CD8-positive, alpha-beta memory T cell (primary cell): ENCODE data around the gene NDRG2. TPM values are rescaled to one million over a fixed set of nuclear protein-coding genes. Genes with fewer than 3 reads are reported as not detected.
A peak's percentile ranks its signal among the peaks of the same experiment; 100 is the strongest.

Experiments used
- CTCF ChIA-PET: fragments of 350-600 bp; sonication (Branson Sonifier 250); formaldehyde crosslinking; loops from one replicate; lab custom pipeline; 2021; ENCODE audit warnings: antibody characterized with exemption; lab: Charles Lee
- POLR2A ChIA-PET: fragments of 350-600 bp; sonication (Branson Sonifier 250); formaldehyde crosslinking; loops from one replicate; lab custom pipeline; 2021; ENCODE audit warnings: antibody characterized with exemption; lab: Charles Lee
- DNase-seq, 5 donors: peaks; one replicate each; pipeline versions ENCODE4 v3.0.0 to v3.0.0-alpha.2; 2020 to 2022; ENCODE audit warnings: mixed read lengths in 1 of 5
- H3K27ac ChIP-seq: one replicate; pipeline ENCODE4 v1.7.0; 2013; ENCODE audit warnings: low read depth, mild to moderate bottlenecking, low read length, moderate library complexity
- H3K27me3 ChIP-seq: 2 replicates; pipeline ENCODE4 v1.7.0; 2013; ENCODE audit warnings: low read length, mild to moderate bottlenecking; ENCODE audit not compliant: insufficient read depth, poor library complexity, severe bottlenecking
- H3K36me3 ChIP-seq: 2 replicates; pipeline ENCODE4 v1.7.0; 2013; ENCODE audit warnings: mild to moderate bottlenecking, low read length, moderate library complexity; ENCODE audit not compliant: insufficient read depth
- H3K4me1 ChIP-seq: 2 replicates; pipeline ENCODE4 v1.7.0; 2013; ENCODE audit warnings: mild to moderate bottlenecking, low read length, moderate library complexity; ENCODE audit not compliant: insufficient read depth
- H3K4me3 ChIP-seq: 2 replicates; pipeline ENCODE4 v1.7.0; 2013; ENCODE audit warnings: mild to moderate bottlenecking, low read length
- H3K9me3 ChIP-seq: 2 replicates; pipeline ENCODE4 v1.7.0; 2013; ENCODE audit warnings: mild to moderate bottlenecking, low read length
- H3K27ac Mint-ChIP-seq, 8 donors: one replicate each; pipeline ENCODE4 v1.8.0; 2020 to 2021; ENCODE audit warnings: mixed read lengths in 8 of 8, mild to moderate bottlenecking in 6 of 8, inconsistent platforms in 3 of 8, moderate library complexity in 3 of 8
- H3K27me3 Mint-ChIP-seq, 2 donors: one replicate each; pipeline ENCODE4 v1.8.0; 2020 to 2021; ENCODE audit warnings: mixed read lengths in 2 of 2, mild to moderate bottlenecking in 1 of 2, moderate library complexity in 1 of 2
- H3K36me3 Mint-ChIP-seq, 3 donors: one replicate each; pipeline ENCODE4 v1.8.0; 2020 to 2021; ENCODE audit warnings: mixed read lengths in 3 of 3, inconsistent platforms in 1 of 3, mild to moderate bottlenecking in 1 of 3
- H3K4me1 Mint-ChIP-seq, 3 donors: one replicate each; pipeline ENCODE4 v1.8.0; 2020 to 2021; ENCODE audit warnings: mixed read lengths in 3 of 3, inconsistent platforms in 1 of 3, mild to moderate bottlenecking in 1 of 3
- H3K4me3 Mint-ChIP-seq, 7 donors: one replicate each; pipeline ENCODE4 v1.8.0; 2020 to 2021; ENCODE audit warnings: mixed read lengths in 7 of 7, mild to moderate bottlenecking in 6 of 7, moderate library complexity in 4 of 7, inconsistent platforms in 2 of 7
- H3K9me3 Mint-ChIP-seq, 5 donors: one replicate each; pipeline ENCODE4 v1.8.0; 2020 to 2022; ENCODE audit warnings: mixed read lengths in 5 of 5, mild to moderate bottlenecking in 3 of 5, moderate library complexity in 2 of 5, inconsistent platforms in 1 of 5
- polyA plus RNA-seq: library from polyadenylated mRNA; unstranded; fragments of 300-500 nt; fragmentation: Illumina TruSeq; gene quantifications from one replicate; pipeline ENCODE4 v1.2.3, GENCODE V29; 2021
- total RNA-seq, 2 experiments: library from RNA; stranded (reverse); gene quantifications; one replicate each; pipeline ENCODE4 v1.2.3, GENCODE V29; 2021

NDRG2 gene
- total and polyA plus RNA-seq, 3 experiments from 2014 or later, result 4.8 to 19.9 (median 5.0) TPM

GRCh38 chr14:21029917-21030316 is 5.1 kb upstream of the NDRG2 start, which contains the start of gene TPPP2:
TPPP2 (plus strand) TSS chr14:21030217; CDS start chr14:21030582, 365 bp downstream.
- H3K27ac ChIP-seq, result no peak within 1 kb of the TSS
- H3K4me1 ChIP-seq, result no peaks in the 10 kb centered on the region
- ChIA-PET POLR2A (no interaction called here), CTCF (interaction anchor here (1.3 to 1.4 kb wide), 2 partner anchors 10 to 15 kb away, joined by 3 to 6 read pairs; no protein-coding TSS in a partner anchor)
- no peaks in the 10 kb centered on the region for H3K9me3 ChIP-seq
- no peaks in the 10 kb centered on the region for H3K9me3 Mint-ChIP-seq
- peaks cover 0 to 3% (median 1%) of the 10 kb centered on the region in 3 donors for H3K4me1 Mint-ChIP-seq
- no peaks in the 10 kb centered on the region for H3K36me3 ChIP-seq
- H3K36me3 Mint-ChIP-seq, result peaks cover 0 to 2% (median 0%) of the 10 kb centered on the region in 3 donors
- no peak for DNase-seq
- H3K4me3 Mint-ChIP-seq, result no peak within 1 kb of the TSS
- no peaks in the 10 kb centered on the region for H3K27me3 ChIP-seq
- H3K27me3 Mint-ChIP-seq, result peaks cover 0 to 3% of the 10 kb centered on the region in 2 donors
- no peak within 1 kb of the TSS for H3K4me3 ChIP-seq
- peak within 1 kb of the TSS in 2 of 8 donors; percentile 25 to 77 for H3K27ac Mint-ChIP-seq

DNA sequence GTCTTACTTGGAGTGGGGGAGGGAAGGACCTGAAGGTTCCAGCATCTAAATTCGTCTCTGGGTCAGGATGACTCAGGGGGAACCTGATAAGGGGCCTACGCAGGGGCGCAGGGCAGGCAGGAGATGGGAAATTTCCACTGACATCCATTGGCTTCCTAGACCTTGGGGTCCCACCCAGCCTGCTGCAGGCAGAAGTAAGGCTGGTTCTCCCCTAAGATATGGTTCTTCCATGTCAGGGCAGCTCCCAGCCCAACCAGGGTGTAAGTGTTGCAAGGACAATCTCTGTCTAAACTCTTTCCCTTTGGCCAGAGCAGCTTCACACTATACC is 2.1 kb upstream of the NDRG2 start:
- Histone ChIP-seq H3K27me3 (no peaks in the 10 kb centered on the region), H3K4me3 (no peak overlapping the region), H3K4me1 (peaks cover 13% of the 10 kb centered on the region), H3K9me3 (no peaks in the 10 kb centered on the region), H3K36me3 (no peaks in the 10 kb centered on the region), H3K27ac (peak overlapping the region; percentile 29)
- ChIA-PET CTCF (interaction anchor here (1.4 to 1.6 kb wide), 4 partner anchors 12 to 78 kb away, joined by 3 to 5 read pairs (median 4); no protein-coding TSS in a partner anchor), POLR2A (no interaction called here)
- Mint-ChIP-seq H3K4me3 (peak overlapping the region; percentile 8 to 89 (median 53)), H3K9me3 (no peaks in the 10 kb centered on the region), H3K4me1 (peaks cover 20 to 24% (median 23%) of the 10 kb centered on the region in 3 donors), H3K36me3 (peaks cover 0 to 5% (median 0%) of the 10 kb centered on the region in 3 donors), H3K27me3 (peaks cover 0 to 8% of the 10 kb centered on the region in 2 donors), H3K27ac (peak overlapping the region in 5 of 8 donors; percentile 7 to 51 (median 34))
- no peak for DNase-seq

DNA sequence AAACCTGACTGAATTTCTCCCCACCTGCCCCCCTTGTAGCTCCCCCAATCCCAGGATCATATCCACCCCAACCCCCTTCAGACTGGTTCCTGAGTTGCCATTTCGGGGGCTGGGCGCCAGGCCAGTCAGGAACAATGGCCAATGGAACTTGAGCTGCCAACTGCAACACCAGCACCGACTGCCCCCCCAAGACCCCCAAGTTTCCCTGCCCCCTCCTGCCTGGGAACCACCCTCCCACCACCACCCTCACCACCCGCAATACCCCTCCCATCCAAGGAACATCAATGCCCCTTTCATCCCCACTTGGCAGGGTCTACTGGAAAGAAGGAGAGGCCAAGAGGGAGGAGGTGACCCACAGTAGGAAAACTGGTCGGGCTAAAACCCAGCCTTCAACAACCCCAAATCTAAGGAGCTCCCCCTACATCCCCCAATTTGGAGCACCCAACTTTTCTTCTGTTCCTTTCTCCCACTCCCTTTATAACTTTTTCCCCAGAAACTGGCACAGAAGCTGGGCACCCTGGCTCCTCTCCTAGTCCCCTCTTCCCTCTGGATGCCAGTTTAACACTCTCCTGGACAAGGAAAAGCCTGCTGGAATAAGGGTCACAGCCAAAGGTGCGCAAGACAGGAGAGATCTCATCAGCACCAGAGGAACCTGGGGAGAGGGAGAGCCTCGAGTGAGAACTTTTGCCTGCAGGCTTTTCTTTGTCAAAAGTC is 1.6 kb upstream of the NDRG2 start:
- H3K9me3 ChIP-seq, result no peaks in the 10 kb centered on the region
- Mint-ChIP-seq H3K36me3 (peaks cover 0 to 9% (median 2%) of the 10 kb centered on the region in 3 donors), H3K27me3 (peaks cover 0 to 8% of the 10 kb centered on the region in 2 donors), H3K9me3 (no peaks in the 10 kb centered on the region), H3K4me3 (peak overlapping the region; percentile 53 to 93 (median 89)), H3K4me1 (peaks cover 20 to 24% (median 23%) of the 10 kb centered on the region in 3 donors), H3K27ac (peak overlapping the region in 4 of 8 donors; percentile 26 to 68 (median 61))
- no peak for DNase-seq
- peak overlapping the region; percentile 29 for H3K27ac ChIP-seq
- no peak overlapping the region for H3K4me3 ChIP-seq
- CTCF ChIA-PET, result interaction anchor here (0.7 to 1.6 kb wide), 5 partner anchors 12 to 78 kb away, joined by 3 to 6 read pairs (median 4); no protein-coding TSS in a partner anchor
- POLR2A ChIA-PET, result no interaction called here
- H3K4me1 ChIP-seq, result peaks cover 13% of the 10 kb centered on the region
- no peaks in the 10 kb centered on the region for H3K27me3 ChIP-seq
- no peaks in the 10 kb centered on the region for H3K36me3 ChIP-seq

DNA sequence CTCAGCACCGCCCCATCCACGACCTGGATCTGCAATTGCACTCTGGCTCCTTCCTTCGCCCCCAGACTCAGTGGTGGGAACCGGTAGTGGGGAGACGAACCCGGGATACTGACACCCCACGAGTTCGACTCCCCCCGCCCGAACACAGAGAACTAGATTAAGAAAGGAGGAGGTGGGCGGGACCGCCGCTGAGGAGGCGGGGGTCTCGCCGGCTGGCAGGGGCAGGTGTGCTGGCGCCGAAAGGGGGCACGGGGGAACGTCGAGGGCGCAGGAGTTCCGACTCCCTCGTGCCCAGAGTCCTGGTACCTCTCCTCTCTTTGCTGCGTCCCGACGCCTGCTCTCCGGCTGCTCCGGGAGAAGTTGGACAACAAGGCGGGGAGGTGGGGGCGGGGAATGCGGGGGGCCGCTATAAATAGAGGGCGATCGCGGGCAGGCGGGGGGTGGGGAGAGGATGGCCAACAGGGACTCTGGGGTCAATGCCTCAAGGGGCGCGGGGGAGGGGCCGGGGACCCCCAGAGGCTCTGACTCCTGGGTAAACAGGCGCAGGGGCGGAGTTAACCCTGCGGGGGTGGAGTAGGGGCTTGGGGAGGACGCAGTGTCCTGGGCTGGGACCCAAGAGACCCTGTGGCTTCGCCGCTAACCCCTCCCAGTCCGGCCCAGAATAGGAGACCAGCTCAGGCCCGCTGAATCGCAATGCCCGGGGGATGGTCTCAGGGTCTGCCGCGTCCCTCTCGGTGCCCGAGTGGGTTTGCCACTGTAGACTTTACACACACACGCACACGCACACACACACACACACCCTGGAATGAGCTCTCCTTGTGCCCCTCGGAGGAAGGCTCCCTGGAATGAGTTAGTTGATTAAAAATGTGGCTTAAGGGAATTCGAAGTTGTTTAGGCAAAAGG is 761 bp upstream of the NDRG2 start:
- peaks cover 0 to 11% of the 10 kb centered on the region in 2 donors for H3K27me3 Mint-ChIP-seq
- Histone ChIP-seq H3K9me3 (no peaks in the 10 kb centered on the region), H3K36me3 (no peaks in the 10 kb centered on the region), H3K27me3 (no peaks in the 10 kb centered on the region), H3K4me3 (peak overlapping the region; percentile 66), H3K4me1 (peaks cover 13% of the 10 kb centered on the region), H3K27ac (peak overlapping the region; percentile 49)
- H3K9me3 Mint-ChIP-seq, result no peaks in the 10 kb centered on the region
- ChIA-PET POLR2A (interaction anchor here (1.4 kb wide), 2 partner anchors 45 to 78 kb away, joined by 3 to 4 read pairs; no protein-coding TSS in a partner anchor), CTCF (interaction anchor here (0.6 to 2.5 kb wide), 7 partner anchors 10 to 79 kb away, joined by 3 to 17 read pairs (median 4); no protein-coding TSS in a partner anchor)
- peak overlapping the region in 6 of 8 donors; percentile 28 to 96 (median 87) for H3K27ac Mint-ChIP-seq
- H3K4me3 Mint-ChIP-seq, result peak overlapping the region; percentile 82 to 95 (median 92)
- H3K4me1 Mint-ChIP-seq, result peaks cover 20 to 24% (median 23%) of the 10 kb centered on the region in 3 donors
- DNase-seq, result no peak
- peaks cover 0 to 16% (median 2%) of the 10 kb centered on the region in 3 donors for H3K36me3 Mint-ChIP-seq

DNA sequence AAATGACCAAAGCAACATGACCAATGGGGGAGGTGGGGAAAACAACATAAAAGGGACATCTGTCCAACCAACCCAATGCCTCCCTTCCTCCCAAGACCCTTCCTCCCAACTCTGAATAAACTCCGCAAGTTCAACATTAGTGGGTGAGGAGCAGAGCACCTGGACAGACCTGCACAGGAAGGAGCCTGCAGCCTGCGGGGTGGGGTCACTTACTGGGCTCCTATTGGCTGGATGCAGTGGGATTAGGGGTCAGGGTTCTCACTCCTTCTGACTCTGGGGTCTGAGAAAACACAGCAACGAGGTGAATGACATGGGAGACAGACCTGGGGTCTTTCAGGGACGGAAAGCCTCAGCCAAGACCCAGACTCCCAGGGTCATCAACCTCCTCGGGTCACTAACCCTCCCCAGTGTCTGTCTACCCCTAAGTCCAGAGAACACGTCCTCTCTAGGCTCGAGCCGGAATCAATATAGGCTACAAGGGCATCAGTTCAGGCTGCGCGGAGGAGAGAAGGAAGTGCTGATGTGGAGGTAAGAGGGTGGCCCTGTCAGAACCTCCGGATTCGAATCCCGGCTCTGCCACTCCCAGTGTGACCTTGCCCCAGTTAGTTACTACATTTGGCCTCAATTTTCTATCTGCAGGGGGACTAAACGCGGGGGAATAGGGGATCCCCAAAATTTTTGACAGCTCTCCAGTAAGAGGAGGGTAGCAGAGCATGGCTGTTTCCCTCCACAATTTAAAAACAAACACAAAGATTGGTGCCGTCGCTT is 860 bp downstream of the NDRG2 start:
- H3K4me1 Mint-ChIP-seq, result peaks cover 20 to 24% (median 23%) of the 10 kb centered on the region in 3 donors
- peaks cover 0 to 26% (median 6%) of the 10 kb centered on the region in 3 donors for H3K36me3 Mint-ChIP-seq
- H3K4me1 ChIP-seq, result peaks cover 13% of the 10 kb centered on the region
- no peaks in the 10 kb centered on the region for H3K9me3 ChIP-seq
- no peaks in the 10 kb centered on the region for H3K27me3 ChIP-seq
- peak in 1 of 5 donors; percentile 17 for DNase-seq
- peak overlapping the region in 7 of 8 donors; percentile 5 to 96 (median 85) for H3K27ac Mint-ChIP-seq
- H3K27me3 Mint-ChIP-seq, result peaks cover 0 to 14% of the 10 kb centered on the region in 2 donors
- peak overlapping the region; percentile 67 for H3K27ac ChIP-seq
- peak overlapping the region; percentile 70 to 95 (median 87) for H3K4me3 Mint-ChIP-seq
- H3K9me3 Mint-ChIP-seq, result no peaks in the 10 kb centered on the region
- CTCF ChIA-PET, result interaction anchor here (0.6 to 2.7 kb wide), 4 partner anchors 9 to 79 kb away, joined by 3 to 17 read pairs (median 8); partner anchors contain the start of gene ARHGEF40
- no peaks in the 10 kb centered on the region for H3K36me3 ChIP-seq
- H3K4me3 ChIP-seq, result peak overlapping the region; percentile 71
- POLR2A ChIA-PET, result interaction anchor here (0.6 to 1.4 kb wide), 3 partner anchors 33 to 80 kb away, joined by 3 to 4 read pairs (median 3); no protein-coding TSS in a partner anchor

DNA sequence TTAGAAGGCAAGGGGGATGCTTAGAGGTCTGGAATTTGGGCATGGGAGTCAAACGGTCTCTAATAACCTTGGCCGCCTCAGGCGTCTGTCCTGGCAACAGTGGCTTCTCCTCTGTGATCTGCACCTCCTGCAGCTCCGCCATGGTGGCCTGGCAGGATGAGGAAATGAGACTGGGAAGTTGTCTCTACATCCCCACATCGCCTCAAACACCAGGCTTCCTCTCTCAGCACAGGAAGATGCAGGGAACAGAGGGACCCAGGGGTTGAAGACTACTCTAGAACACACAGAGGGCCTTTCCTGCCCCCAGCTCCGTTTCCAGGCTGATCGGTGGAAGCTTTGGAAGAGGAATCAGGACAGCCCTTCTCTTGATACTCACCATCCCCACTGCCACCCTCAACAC is 1.7 kb downstream of the NDRG2 start:
- DNase-seq, result no peak
- ChIA-PET POLR2A (interaction anchor here (0.6 kb wide), 1 partner anchor 32 kb away, joined by 3 read pairs; no protein-coding TSS in a partner anchor), CTCF (interaction anchor here (1.3 to 2.7 kb wide), 3 partner anchors 8 to 48 kb away, joined by 3 to 17 read pairs (median 12); partner anchors contain the start of gene ARHGEF40)
- Histone ChIP-seq H3K27ac (no peak overlapping the region), H3K27me3 (no peaks in the 10 kb centered on the region), H3K9me3 (no peaks in the 10 kb centered on the region), H3K4me1 (peaks cover 13% of the 10 kb centered on the region), H3K36me3 (no peaks in the 10 kb centered on the region), H3K4me3 (no peak overlapping the region)
- Mint-ChIP-seq H3K9me3 (no peaks in the 10 kb centered on the region), H3K4me1 (peaks cover 20 to 24% (median 23%) of the 10 kb centered on the region in 3 donors), H3K4me3 (peak overlapping the region; percentile 5 to 95 (median 85)), H3K27me3 (peaks cover 0 to 14% of the 10 kb centered on the region in 2 donors), H3K27ac (peak overlapping the region in 3 of 8 donors; percentile 12 to 31 (median 17)), H3K36me3 (peaks cover 0 to 34% (median 6%) of the 10 kb centered on the region in 3 donors)
